GM18505 (cell line): Measurements from ENCODE around the gene SGK2.

Source experiments
- ATAC-seq: cut with Tn5 transposase; IDR thresholded peaks from one replicate; pipeline ENCODE4 v1.9.1; 2021; ENCODE audit not compliant: unreplicated experiment
- POLR2A ChIP-seq: IDR thresholded peaks from 4 replicates; pipeline ENCODE4 v1.6.1; 2011; ENCODE audit warnings: borderline replicate concordance; ENCODE audit not compliant: insufficient read depth, insufficient read length; ENCODE audit errors: extremely low read depth

SGK2 gene

DNA sequence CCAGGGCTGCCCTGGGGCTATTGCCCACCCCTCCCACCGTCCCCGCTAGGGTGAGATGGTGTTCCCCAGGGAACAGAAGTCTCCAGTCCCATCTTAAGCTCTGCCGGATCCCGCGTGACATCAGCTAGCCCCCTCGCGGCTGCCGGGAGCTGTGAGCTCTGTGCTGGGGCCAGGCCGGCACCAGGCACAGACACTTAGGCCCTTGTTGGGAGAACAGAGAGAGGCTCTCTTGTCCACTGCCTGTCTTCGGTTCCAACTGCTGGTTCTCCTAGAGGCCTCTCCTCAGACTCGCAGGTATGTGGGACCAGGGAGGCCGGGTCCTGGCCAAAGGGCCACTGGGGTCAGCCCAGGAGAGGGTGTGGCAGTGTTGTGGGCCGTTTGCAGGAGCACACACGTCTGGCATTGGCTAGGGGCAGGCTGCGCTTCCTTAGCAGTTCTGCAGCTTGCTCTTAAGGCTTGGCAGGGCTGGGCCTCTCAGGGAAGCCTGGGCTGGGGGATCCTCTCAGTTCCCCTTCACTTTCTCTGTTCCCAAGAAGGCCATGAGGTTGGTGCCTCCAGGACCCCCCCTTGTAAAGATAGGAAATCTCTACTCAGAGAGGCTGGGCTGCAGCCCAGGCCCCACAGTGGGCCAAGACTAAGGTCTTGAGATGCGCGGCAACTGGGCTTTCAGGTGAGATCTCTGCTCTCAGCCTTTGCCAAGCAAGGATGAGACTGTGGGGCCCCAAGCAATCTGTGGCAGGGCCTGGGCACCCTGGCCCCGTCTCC is 6.3 kb downstream of the SGK2 start:
- no peak for TF ChIP-seq POLR2A
- no peak for ATAC-seq

DNA sequence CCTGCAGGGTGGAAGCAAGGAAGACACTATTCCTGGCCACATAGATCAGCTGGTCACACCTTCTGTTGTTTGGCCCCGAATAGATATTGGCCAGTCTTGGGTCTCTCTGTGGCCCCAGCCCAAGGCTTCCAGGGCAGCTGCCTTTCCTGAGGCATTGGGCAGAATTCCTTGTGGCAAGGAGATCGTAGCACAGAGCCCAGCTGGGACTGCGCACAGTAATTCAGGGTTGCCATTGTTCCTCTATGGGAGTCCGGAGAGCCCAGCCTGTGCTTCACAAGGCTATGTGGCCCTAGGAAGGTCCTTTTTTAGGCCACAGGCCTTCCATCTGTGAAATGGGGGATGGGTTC is 6.9 kb downstream of the SGK2 start:
- ATAC-seq = no peak
- TF ChIP-seq POLR2A = no peak

DNA sequence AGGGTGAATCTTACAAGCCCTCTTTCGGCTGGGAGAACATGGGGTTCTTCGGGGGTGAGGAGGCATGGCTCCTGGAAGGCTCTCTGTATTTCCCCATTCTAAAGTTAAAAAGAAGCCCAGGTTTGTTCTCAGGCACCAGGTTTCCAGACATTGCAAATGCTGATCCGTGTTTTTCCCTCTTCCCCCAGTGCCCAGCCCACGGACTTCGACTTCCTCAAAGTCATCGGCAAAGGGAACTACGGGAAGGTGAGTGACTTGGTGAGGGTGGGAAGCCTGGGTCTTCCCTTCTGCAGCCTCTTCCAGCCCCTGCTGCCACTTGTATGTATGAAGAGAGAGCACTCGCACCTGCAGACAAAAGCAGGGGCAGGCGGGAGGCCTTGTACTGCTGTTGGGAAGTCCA is 8.7 kb downstream of the SGK2 start:
- no peak for ATAC-seq
- no peak for TF ChIP-seq POLR2A

DNA sequence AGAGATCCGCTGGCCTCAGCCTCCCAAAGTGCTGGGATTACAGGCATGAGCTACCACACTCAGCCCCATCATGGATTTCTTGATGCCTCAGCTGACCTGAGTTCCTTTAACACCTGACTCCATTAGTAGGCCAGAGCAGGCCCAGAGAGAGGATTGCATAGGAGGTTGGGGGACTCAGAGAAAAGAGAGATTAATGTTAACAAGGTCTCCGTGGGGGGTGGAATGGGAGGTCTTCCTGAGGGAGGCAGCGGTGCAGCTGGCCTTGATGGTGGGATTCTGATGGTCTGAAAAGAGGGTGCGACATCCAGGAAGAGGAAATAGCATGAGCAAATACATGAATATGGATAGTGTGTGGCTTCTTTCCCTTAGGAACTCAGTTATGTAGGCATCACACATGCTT is 9.9 kb downstream of the SGK2 start:
- TF ChIP-seq POLR2A = no peak
- ATAC-seq = no peak

DNA sequence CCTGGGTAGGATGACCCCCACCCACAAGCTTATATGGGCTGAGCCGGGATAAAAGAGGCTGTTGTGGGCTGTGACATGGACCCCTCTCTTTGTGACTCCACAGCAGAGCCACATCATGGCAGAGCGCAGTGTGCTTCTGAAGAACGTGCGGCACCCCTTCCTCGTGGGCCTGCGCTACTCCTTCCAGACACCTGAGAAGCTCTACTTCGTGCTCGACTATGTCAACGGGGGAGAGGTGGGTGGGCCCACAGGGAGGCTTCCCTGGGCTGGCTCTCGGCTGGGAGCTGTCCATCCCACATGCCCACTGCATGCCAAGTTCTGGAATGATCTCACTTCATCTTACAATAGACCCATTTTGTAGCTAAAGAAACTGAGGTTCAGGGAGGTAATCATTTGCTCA is 10.5 kb downstream of the SGK2 start:
- ATAC-seq = no peak
- no peak for TF ChIP-seq POLR2A

DNA sequence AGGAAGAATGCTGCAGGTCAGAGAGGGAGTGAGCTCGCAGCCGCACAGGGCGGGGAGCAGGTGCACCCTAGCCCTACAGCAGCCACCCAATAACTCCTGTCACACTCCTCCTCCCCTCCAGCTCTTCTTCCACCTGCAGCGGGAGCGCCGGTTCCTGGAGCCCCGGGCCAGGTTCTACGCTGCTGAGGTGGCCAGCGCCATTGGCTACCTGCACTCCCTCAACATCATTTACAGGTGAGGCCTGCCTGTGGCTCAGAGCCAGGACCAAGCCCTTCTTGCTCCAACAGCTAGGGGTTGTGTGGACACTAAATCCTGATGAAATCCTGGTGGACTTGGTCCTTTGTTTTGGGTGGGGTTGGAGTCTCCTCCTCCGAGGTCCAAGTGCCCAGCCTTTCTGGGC is 11.7 kb downstream of the SGK2 start:
- no peak for ATAC-seq
- TF ChIP-seq POLR2A = no peak

DNA sequence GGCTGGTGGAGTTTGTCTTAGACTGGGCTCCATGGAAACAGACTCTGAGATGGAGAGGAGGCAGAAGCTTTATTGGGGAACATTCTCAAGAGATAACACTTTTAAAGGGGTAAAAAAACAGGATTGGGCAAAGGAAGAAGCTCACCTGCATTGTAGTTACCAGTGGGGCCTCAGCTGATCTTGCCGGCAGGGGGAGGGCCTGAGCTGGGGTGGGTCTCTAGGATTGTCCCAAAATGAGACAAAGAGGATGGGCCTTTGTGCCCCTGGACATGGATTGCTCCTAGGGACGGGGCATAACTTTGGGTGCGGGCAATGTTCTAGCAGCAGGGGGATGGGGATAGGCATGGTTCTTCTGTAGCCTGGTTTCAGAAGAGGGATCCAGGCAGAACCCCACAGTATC is 12.5 kb downstream of the SGK2 start:
- no peak for ATAC-seq
- no peak for TF ChIP-seq POLR2A

DNA sequence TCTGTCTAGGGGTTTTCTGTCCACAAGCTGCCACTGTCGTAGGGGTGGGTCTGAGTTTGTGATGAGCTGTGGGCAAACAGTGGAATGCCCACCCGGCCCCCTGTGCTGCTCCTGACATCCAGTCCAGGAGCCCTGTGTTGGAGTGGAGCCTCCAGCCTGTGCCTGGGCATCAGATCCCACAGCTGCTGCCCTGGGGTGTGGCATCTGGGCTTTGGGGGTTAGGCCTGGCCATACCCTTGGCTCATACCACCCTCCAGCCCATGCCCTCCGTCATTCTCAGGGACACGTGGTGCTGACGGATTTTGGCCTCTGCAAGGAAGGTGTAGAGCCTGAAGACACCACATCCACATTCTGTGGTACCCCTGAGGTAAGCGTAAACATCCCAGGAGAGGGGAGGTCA is 12.9 kb downstream of the SGK2 start:
- no peak for ATAC-seq
- no peak for TF ChIP-seq POLR2A

DNA sequence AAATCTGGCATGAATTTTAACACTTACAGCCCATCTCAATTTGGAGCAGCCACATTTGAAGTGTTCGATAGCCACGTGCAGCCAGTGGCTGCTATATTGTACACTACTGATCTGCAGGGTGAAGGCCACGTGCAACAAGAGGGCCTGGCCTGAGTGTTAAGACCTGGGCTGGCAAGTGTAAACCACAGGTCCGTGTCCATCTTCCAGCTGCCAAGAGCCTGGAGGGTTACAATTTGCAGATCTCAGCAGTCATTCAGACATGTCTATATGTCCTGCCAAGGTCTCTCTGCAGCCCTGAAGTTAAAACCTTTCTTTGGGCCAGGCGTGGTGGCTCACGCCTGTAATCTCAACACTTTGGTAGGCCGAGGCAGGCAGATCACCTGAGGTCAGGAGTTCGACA is 14.1 kb downstream of the SGK2 start:
- ATAC-seq = no peak
- TF ChIP-seq POLR2A = no peak

DNA sequence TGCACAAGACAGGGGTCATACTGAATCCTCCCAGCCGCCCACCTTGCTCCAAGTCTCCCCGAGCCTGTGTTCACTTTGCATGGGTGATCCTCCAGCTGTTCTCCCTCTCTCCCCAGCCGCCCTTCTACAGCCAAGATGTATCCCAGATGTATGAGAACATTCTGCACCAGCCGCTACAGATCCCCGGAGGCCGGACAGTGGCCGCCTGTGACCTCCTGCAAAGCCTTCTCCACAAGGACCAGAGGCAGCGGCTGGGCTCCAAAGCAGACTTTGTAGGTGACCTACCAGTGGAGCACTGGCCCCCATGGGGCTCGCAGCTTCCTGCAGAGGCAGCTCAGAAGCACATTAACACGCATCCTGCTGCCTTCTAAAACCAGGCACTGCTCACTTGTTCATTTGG is 17.3 kb downstream of the SGK2 start:
- no peak for ATAC-seq
- TF ChIP-seq POLR2A = no peak

DNA sequence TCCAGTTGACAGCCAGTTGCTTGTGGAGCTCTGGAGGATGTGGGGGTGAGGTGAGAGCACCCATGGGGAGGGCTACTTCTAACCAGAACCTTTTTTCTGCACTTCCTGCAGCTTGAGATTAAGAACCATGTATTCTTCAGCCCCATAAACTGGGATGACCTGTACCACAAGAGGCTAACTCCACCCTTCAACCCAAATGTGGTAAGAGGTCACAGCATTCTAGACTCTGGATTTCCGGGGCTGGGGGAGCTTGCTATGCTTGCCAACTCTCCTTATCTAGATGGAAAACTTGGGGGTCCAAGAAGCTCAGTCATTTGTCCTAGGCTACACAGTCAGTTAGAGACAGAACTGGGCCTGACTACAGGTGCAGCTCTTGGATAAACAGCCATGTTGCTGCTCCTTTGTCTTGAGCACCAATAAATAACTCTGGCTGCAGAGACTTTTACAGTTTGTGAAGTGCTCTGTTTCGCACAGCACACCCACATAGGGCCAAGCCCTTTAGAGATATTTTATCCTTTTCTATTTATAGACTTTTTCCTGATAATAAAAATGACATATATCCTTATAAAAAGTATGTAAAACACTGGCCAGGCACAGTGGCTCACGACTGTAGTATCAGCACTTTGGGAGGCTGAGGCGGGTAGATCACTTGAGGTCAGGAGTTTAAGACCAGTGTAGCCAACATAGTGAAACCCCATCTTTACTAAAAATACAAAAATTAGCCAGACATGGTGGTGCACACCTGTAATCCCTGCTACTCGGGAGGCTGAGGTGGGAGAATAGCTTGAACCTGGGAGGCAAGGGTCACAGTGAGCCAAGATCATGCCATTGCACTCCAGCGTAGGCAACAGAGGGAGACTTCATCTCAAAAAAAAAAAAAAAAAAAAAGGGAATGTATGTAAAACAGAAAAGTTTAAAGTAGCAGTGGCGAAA is 21.3 kb downstream of the SGK2 start:
- TF ChIP-seq POLR2A = no peak
- ATAC-seq = no peak

DNA sequence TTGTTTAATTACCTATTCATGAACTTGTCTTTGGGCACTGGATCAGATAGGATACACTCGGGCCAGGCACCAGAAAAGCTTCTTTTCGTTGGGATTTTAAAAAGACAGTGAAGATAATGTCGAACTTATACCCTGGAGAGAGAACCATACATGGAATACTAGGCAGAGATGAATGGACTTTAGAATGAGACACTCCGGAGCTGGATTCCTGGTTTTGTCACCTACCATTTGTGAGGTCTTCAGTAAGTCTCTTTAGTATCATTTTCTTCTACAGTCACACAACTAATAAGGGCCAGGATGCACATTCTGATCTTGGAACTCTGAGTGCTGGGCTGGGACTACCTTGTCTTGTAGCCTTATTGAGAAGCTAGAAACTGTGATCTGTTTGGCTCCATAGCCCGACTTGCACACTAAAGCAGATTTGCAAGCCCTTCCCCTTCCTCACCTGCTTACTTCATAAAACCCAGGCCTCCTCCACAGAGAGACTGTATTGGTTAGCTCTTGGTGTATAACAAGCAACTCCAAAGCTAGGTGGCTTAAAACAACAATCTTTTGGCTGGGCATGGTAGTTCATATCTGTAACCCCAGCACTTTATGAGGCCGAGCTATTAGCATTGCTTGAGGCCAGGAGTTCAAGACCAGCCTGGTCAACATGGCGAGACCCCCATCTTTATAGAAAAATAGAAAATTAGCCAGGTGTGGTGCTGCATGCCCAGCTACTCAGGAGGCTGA is 24.5 kb downstream of the SGK2 start:
- ATAC-seq = no peak
- no peak for TF ChIP-seq POLR2A

DNA sequence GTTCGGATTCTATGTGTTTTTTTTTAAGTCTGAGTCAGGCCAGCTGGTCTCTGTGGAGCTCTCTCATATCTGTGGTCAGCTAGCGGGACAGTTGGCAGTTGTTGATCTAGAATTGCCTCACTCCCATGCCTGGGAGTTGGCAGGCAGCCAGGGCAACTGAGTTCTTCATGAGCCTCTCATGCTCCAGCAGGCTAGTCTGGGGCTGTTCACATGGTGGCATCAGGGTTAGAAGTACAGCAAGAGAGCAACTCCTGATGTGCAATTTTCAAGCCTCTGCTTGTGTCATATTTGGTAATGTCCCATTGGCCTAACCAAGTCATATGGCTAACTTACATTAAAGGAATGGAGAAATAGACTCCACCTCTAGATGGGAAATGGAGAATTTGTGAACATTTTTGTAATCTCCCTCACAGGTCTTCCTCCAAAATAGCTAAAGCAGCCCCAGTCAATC is 25.2 kb downstream of the SGK2 start:
- no peak for ATAC-seq
- TF ChIP-seq POLR2A = no peak
